HG03139 (cell line): ENCODE results near the gene HAPSTR1.
"Not testable (repeated sequence)": the region's sequence is repeated elsewhere in the genome, so short reads cannot be mapped to it uniquely, and the experiment has no call there.

Source experiments
- ATAC-seq: cut with Tn5 transposase; IDR thresholded peaks from one replicate; pipeline ENCODE4 v1.9.1; 2021; ENCODE audit not compliant: unreplicated experiment

Gene HAPSTR1, protein sequence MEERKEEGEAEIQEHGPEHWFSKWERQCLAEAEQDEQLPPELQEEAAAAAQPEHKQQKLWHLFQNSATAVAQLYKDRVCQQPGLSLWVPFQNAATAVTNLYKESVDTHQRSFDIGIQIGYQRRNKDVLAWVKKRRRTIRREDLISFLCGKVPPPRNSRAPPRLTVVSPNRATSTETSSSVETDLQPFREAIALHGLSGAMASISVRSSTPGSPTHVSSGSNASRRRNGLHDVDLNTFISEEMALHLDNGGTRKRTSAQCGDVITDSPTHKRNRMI

DNA sequence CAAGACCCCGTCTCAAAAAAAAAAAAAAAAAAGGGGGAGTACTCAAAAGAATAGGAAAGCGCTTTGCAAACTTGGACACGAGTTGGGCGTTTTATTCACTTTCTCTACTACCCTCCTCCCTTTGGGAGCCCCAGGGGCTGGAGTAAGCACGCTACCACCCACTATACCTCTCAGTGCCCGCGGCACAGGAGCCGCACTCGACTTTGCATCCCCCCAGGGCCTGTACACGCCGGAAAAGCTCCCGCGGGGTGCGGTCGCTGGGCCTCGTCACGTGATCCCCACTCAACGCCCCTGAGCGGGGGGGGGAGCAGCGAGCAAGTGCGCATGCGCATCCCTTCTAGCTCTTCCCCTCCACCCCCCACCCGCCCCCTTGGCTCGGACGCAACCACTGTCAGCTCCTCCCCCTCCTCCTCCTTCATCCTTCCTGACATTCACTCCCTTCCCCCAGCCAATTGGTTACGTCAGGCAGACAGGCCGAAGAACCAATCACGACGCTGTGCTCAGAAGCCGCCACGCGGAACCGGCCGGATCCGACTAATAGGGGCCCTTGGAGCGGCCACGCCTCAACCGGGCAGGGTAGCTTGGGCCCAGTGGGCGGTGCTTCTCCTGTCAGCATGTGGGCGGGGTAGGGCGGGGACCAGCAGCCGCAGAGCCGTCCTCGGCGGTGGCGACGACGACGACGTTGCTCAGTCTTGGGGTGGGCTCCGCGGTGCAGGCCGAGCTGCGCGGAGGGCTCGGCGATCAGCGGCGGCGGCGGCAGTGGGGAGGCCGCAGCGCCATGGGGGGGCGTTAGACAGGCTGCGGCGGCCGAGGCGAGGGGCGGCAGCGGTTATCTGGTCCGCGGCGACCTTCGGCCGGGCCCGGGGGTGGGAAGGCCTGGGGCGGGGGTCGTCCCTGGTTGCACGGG, at the start of gene HAPSTR1:
TSS of gene HAPSTR1 (plus strand) at position 685 of the 907 bp plus-strand sequence. CDS start 401 bp downstream, outside the sequence.
- ATAC-seq, result peak; percentile 85

DNA sequence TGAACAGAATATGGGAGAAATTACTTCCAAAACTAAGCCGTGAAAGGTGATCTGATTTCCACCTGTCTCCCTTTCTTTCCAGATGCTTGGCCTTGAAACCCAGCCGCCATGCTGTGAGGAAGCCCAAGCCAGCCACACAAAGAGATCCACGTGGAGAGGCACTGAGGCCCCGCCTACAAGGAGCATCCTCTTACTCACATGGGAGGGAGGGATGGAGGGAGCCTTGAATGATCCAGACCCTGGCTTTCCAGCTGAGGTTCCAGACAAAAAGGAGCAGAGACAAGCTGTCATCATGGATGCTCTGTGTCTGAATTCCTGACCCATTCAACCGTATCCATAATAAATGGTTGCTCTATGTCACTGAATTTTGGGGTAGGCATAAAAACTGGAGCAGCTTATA, 48.9 kb upstream of the HAPSTR1 start:
- ATAC-seq, result no peak

DNA sequence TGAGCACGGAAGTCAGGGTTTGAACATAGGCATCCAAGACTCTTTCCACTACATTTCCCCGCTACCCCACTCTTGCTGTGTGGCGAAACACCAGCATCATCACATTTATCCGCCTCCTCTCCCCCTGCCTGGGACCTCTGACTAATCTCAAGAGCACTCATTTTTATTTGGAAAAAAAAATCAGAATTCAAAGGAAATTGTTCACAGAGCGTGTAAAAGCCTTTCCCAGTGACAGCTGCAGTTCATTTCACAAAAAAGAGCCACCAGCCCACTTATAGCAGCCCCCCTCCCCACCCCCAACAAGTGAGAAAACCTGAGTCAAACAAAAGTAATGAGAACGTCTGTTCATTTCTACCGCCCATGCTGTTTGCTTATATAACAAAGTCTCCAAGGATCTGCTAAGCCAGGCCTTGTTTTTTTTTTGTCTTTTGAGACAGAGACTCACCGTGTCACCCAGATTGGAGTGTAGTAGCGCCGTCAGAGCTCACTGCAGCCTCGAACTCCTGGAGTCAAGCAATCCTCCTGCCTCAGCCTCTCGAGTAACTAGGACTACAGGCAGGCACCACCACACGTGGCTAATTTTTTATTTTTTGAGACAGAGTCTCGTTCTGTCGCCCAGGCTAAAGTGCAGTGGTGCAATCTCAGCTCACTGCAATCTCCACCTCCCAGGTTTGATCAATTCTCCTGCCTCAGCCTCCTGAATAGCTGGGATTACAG, 48.3 kb upstream of the HAPSTR1 start:
- no peak for ATAC-seq

DNA sequence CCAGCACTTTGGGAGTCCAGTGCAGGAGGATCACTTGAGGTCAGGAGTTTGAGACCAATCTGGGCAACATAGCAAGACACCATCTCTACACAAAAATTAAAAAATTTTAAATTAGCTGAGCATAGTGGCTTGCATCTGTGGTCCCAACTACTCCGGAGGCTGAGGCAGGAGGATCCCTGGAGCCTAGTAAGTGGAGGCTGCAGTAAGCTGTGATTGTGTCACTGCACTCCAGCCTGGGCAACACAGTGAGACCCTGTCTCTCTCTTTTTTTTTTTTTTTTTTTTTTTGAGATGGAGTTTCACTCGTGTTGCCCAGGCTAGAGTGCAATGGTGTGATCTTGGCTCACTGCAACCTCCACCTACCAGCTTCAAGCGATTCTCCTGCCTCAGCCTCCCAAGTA, 45.9 kb upstream of the HAPSTR1 start:
- not testable (repeated sequence) for ATAC-seq

DNA sequence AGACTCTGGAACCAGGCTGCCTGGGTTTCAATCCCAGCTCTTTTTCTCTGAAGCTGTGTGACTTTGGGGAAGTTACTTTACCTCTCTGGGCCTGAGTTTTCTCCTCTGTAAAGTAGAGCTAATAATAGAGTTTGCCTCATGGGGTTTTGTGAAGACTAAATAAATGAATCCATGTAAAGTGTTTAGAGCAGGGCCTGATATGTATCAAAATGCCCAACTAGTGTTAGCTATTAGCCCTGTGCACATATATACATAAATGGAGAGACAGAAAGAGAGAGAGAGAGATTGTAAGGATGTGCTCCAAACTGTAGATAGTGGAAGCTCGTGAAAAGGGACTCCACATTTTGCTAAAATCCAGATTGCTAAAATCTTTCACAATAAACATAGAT, 44.8 kb upstream of the HAPSTR1 start:
- ATAC-seq, result no peak

DNA sequence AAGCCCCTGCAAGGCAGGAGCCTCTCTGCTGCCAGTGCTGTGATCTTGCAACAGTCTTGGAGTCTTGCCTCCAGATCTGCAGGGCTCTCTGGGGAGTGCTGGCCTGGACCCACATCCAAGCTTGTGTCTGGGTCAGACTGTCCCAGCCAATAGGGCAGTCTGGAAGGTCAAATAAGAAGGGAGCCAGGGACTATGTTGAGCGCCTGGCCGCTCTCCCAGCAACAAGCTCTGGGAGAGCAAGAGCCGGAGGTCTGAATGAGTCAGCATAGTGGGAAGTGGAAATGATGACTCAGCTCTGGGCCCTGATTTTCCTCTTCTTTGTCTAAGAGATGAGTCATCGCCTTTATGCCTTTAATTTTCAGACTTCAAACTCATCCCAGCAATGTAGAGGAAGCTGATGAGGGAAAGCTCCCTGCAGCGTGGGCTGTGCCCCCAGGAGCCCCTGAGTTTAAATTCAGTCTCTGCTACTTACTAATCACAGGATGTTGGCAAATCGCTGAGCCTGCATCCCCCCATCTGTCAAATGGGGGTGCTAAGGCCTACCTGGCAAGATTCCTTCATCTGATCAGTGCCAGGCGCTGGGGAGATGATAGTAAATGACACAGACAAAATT, 43.6 kb upstream of the HAPSTR1 start:
- ATAC-seq, result no peak

DNA sequence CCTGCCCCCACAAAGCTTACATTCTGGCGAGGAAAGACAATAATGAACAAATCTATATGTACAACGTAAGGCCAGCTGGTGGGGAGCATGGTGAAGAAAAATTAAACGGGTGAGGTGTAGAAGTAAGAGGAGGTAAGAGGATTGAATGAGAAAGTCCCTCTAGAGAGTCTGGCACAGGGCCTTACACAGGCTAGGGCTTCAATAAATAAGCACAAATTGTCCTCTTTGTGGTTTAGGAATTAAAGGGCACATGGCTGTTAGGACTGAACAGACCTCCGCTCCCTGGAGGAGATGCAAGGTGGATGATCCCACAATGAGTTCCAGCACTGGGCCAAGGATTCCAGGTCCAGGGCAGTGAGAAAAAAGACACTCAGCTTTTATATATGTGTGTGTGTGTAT, 43.1 kb upstream of the HAPSTR1 start:
- no peak for ATAC-seq

DNA sequence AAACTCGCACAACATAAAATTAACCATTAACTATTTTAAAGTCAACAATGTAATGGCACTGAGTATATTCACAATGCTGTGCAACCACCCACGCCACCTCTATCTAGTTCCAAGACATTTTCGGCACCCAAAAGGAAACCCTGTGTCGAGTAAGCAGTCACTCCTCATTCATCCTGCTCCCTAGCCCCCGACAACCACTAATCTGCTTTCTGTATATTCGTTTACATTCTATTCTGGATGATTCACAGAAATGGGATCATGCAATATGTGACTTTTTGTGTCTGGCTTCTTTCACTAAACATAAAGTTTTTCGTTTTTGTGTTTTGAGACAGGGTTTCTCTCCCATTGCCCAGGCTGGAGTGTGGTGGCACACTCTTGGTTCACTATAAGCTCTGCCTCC, 42.2 kb upstream of the HAPSTR1 start:
- ATAC-seq, result no peak

DNA sequence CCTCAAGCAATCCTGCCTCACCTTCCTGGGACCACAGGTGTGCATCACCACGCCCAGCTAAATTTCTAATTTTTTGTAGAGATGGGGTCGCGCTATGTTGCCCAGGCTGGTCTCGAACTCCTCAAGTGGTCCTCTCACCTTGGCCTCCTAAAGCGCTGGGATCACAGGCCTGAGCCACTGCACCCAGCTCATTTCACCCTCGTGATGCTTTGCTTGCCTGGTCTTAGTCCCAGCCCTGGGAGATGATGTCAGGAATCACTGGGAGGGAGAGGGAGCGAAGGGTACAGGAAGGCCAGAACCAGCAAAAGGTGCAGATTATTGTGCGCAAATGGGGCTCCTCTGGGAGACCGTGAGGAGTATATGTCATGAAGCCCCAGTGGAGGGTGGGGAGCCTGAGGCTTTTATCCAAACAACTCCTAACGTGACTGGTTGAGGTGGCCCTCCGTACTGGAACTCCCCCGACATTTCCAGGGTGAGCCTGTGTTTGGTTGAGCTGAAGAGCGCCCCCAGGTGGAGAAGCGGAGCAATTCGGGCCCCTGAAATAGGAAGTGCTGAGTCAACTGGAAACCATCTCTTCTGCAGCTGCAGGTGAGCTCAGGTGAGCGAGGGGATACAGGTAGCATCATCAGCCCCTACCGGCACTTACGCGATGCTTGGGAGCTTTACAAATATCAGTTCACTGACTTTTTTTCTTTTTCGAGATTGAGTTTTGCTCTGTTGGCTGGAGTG, 41.2 kb upstream of the HAPSTR1 start:
- ATAC-seq, result no peak

DNA sequence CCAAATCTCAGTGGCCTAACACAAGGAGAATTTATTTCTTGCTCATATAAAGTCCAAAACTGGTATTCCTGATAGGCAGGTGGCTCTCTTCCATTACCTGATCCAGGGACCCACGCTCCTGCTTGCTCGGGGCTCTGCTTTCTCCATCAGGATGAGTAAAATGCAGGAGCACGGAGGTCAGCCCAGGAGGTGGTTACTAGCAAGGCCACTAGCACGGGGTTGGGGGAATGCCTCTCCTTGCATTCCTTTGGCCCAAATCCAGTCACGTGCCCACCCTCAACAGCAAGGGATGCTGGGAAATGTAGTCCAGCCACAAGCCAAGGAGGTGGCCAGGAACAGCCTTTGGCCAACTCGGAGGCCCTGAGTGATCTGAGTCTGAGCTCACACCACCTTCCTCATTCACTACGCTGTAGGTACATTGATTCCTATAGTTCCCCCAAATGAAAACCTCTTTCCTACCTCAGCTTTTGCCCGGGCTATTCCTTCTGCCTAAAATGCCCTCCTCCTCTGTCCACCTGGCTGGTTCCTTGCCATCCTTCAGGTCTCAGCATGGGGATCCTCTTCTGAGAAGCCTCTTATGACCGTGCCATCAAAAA, 38.3 kb upstream of the HAPSTR1 start:
- no peak for ATAC-seq

DNA sequence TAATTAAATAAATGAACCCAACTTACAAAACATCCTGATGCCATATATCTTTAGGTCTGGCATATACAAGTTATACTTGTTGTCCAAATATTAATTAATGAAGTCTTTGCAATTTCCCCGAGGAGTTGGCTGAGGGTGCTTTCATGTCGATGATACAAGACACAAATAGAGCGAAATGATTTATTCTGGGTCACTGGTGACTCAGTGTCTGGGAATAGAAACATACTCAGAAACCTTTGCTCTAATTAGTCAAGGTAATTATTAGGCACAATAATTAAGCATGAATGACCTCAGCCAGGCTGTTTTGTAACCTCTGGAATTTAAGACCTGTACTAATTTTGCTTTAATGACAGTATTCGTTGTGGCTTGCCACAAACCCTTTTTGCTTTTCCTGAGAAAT, 37.0 kb upstream of the HAPSTR1 start:
- no peak for ATAC-seq

DNA sequence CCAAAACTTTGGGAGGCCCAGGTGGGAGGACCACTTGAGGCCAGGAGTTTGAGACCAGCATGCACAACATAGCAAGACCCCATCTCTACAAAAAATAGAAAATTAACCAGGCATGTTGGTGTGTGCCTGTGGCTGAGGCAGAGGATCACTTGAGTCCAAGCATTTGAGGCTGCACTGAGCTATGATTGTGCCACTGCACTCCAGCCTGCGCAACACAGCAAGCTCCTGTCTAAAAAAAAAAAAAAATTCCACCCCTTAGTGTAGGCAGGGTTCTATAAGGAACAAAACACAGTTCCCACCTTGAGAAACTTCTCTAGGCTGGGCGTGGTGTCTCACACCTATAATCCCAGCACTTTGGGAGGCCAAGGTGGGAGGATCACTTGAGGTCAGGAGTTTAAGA, 36.3 kb upstream of the HAPSTR1 start:
- no peak for ATAC-seq

DNA sequence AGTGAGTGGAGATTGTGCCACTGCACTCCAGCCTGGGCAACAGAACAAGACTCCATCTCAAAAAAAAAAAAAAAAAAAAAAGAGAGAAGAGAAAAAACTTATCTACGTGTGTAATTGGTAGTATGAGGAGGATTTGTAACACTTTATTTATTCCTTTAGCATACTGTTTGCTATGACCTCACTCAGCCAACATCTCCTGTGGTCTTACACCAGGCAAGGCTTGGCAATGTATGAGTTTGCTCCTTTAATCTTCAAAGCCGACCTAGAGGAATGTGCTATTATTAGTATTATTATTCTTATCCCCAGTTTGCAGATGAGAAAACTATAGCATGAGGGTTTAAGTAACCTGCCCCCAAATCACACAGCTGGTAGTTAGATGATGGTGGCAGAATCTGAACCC, 35.8 kb upstream of the HAPSTR1 start:
- no peak for ATAC-seq

DNA sequence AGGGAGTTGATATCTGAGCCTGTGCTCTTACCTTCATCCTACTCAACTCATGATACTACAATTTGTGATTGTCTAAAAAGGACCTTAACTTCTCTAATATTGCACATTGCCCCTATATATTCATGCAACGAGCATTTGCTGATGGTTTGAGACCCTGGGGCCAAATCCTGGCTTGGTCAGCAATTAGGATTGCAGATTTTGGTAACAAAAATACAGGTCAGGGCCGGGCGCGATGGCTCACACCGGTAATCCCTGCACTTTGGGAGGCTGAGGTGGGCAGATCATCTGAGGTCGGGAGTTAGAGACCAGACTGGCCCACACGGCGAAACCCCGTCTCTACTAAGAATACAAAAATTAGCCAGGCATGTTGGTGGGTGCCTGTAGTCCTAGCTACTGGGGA, 35.4 kb upstream of the HAPSTR1 start:
- ATAC-seq, result no peak

DNA sequence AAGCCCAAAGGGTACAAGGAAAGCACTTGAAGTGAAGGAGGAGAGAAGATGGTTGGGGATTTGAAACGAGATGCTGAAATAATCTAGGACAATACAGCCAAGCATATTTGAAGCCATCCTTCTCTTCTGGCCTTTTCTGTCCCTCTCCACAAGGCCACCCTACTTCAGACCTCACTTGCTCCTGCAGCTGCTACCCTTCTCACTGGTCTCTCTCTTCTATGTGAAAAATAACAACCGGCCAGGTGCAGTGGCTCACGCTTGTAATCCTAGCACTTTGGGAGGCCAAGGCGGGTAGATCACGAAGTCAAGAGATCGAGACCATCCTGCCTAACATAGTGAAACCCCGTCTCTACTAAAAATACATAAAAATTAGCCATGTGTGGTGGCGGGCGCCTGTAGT, 33.2 kb upstream of the HAPSTR1 start:
- no peak for ATAC-seq

DNA sequence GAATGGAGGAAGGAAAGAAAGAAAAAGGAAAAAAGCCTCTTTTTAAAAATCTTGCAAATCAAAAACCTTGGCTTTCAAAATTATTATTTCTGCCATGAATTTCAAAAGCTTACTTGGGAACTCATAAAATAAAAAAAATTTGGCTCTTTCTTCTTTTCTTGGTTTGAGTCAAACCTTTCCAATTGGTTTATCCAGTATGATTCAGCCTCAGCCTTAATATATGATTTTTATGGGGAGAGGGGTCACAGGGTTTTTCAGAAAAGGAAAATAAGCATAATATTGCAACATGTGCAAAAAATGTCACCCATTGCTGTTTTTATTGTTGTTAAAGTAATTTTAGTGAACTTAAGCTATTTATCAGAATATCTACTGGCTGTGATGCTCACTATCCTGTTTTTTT, 31.2 kb upstream of the HAPSTR1 start:
- no peak for ATAC-seq

DNA sequence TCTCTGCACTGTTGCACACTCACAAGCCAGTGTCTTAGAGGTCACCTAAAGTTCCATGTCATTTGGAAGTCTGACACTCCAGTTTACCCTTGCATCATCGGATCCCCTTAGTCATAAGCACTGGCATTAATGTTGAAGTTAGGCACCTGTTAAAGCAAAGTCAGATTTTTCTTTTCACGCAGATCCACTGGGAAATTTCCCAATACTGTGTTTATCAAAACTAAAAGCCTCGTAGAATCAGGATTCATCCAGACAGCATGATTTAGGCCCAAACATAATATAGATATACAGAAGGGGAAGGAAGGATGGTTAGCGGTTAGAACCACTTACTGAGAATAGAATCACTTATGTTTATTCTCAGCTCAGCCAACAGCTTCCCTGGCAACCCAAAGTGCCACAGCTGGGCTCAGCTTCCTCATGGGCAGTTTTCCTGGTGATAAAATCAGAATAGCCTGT, 30.1 kb upstream of the HAPSTR1 start:
- no peak for ATAC-seq

DNA sequence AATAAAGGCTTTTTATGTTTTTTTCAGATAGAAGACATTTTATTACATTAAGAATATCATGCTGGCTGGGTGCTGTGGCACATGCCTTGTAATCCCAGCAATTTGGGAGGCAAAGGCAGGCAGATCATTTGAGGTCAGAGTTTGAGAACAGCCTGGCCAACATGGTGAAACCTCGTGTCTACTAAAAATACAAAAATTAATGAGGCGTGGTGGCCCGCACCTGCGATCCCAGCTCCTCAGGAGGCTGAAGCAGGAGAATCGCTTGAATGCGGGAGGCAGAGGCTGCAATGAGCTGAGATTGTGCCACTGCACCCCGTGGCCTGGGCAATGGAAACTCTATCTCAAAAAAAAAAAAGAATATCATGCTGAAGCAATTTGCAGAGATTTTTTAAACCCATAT, 29.1 kb upstream of the HAPSTR1 start:
- ATAC-seq, result no peak

DNA sequence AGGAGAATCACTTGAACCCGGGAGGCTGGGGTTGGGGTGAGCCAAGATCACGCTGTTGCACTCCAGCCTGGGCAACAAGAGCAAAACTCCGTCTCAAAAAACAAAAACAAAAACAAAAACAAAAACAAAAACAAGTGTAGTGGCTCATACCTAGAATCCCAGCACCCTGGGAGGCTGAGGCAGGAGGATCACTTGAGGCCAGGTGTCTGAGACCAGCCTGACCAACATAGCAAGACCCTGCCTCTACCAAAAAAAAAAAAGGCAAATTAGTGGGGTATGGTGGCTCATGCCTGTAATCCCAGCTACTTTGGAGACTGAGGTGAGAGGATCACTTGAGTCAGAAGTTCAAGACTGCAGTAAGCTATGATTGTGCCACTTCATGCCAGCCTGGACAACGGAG, 26.4 kb upstream of the HAPSTR1 start:
- no peak for ATAC-seq

DNA sequence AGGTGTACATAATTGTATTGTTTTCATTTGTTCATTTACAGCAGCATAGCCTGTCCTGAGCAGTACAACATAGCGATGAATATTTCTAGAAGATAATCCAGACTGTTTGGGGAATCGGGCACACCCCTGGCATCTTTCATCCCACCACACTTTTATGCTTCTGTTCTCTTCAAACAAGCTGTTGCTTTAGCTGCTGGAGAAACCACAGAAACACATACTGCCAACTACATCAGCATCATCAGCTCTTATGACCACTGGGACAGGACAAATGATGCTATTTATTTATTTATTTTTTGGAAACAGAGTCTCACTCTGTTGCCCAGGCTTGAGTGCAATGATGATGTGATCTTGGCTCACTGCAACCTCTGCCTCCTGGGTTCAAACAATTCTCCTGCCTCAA, 22.6 kb upstream of the HAPSTR1 start:
- no peak for ATAC-seq
